HCEC 1CT (cell line): ENCODE results near the gene RRAD.

Experiments used
- DNase-seq: peaks from one replicate; pipeline ENCODE4 v3.0.0-alpha.2; 2017

The RRAD gene

DNA sequence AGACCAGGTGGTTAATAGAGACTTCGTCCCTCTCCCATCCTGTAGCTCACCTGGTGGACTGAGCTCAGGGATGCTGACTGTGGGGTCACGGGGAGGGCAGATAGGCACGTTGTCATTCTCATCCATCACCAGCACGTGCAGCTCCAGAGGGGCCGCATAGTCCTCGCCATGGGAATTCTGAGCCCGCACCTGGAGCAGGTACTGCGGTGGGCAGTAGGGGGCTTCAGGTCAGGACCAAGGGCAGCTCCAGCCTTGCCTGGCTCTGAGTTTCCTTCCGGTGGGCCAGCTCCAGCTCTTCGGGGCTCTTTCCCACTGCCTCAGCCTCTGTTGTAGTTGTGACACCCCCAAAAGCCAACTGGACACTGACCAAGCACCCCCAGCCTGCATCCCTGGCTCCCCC, 12.3 kb downstream of the RRAD start:
- no peak for DNase-seq

DNA sequence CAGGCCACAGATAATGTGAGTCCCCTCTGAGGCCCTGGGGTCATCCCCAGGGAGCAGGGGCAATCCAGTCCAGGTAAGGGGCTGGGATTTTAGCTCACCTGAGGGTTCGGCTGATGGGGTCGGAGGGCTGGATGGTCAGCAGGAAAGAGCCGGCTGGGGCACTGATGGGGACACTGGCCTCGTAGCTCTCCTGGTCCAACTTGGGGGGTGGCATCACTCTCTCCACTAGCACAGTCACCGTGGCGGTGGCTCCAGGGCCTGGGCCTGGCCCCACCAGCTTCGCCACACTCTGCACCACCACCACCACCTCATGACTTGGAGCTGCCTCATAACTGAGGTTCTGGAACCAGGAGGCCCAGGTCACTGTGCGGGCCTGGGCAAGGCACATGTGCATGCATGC, 13.5 kb downstream of the RRAD start:
- no peak for DNase-seq

DNA sequence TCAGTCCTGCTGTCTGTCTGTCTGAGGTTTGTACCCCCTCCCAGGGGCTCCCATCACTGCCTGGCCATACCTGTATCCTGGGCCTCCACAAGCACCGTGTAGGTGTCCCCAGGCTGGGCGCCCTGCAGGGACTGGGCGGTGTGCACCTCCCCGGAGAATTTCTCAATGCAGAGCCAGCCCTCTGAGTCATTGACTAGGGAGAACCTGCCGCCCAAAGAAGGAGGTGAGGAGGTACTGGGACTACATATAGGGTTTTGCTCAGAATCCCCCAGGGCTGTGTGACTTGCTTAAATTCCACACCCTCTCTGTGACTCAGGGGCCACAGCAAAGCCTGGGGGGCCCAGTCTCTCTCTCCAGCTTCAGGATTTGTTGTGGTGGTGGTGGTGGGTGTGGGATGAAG, 14.2 kb downstream of the RRAD start:
- no peak for DNase-seq

DNA sequence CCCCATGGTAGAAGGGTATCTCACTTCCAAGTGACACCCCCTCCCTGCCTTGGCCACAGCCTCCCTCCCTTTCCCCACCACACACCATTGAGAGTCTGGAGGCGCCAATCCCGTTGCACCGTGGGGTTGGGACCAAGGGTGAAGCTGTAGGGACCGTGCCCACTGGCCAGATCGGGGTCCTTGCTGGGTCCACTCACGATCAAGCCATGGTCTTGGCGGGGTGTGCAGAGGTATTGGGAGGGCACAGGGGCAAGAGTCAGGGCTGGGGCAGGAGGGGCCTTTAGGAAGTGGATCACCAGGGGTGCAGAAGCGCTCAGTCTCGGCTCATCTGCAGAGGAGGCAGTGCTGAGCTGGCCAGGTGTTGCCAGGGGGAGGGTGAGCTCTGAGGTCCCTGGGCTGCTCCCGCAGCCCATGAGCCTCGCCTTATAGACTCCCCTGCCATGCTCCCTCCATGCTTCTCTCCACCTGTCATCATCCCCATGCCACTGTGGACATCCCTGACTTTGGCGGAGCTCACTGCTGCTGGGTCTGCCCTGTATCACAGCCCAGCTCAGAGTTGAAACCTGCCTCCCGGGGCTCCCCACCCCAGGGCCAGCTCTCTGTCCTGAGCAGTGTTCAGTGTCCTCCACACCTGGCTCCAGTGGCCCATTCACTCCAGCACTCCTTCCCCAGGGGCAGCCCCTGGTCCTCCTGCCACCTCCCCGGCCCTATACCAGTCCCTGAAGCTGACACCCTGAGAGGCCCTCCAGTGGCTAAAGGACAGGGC, 15.0 kb downstream of the RRAD start:
- no peak for DNase-seq

DNA sequence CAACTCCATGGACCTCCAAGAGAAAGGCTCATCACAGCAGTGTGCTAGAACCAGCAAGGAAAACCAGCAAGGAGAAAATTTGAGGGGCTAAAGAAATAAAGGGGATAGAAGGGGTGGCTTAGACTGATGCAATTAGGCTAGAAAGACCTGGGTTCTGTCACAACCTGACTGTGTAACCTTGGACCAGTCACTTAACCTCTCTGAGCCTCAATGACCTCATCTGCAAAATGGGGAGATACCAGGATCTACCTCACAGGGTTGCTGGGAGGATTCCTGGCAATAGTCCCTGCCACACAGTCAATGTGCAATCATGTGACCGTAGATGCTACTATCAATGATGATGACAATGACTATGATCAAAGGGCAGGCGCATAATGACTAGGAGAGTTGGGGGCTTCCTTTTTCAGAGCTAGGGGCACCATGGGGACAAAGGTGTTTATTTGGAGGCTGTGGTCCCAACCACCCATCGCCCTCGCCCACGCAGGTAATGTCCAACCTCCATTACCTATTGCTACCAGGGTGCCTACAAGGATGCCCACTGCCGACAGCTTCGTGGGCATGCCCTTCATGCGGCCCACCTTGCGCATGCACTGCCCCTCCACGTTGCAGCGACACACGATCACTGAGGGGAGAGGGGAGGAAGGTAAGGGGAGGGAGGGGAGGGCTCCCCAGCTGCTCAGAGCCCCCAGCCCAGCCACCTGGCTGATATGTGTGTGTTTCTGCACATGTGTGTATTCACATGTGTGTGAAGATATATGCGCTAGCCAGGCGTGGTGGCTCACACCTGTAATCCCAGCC, 16.4 kb downstream of the RRAD start:
- DNase-seq: no peak

DNA sequence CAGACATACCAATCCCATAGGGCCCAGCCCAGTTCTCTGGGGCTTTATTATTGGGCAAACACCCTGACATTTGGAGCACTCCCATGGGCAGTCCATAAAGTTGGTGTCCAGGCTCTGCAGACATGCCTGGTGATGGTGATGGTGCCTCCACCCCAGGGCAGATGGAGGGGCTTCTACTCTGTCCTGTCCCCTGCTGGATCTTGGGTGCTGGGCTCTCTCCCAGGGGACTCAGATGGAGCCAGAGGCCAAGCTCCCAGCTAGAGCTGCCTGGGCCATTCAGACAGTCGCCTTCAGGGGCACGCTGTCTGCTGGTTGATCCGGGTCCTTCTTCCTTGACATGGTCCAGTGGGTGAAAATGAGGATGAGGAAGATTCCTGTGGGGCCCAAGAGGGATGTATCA, 17.2 kb downstream of the RRAD start:
- no peak for DNase-seq

DNA sequence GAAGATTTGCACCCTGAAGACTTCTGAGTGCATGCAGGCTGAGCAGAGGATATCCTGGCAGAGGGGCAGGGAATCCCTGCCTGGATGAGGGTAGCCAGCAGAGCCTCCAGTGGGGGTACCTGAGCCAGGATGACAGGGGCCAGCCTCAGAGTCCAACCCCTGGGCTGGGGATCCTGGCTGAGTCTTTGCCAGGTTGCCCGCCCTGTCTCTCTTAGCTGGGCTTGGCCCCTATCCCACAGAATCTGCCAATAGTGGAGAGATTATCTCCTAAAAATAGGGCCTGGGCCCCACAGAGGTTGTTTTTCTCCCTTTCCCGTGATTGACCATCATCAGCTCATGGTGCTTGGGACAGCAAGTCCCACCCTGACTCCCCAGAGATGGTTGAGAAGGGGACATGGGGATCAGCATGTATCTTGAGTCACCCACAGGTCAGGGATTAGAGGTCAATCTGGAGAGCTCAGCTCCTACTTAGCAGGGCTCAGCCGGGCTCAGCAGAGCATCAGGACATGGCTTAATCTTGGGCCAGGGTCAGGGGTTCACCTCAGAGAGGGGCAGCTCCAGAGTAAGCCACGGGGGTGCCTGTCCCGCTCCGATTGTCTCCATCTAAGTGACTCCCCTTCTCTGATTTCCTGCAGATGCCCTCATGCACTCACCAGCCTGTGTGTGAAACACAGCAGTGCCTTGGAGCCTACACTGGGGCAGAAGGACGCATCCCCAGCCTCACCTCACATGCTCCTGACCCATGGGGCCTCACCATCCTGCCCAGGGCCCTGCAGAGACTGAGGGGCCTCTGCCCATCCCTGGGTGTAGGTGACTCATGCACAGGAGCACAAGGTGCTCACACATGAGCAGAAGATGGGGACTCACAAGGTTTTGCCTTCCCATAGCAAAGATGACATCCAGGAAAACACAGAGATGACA, 18.2 kb downstream of the RRAD start:
- DNase-seq: no peak

DNA sequence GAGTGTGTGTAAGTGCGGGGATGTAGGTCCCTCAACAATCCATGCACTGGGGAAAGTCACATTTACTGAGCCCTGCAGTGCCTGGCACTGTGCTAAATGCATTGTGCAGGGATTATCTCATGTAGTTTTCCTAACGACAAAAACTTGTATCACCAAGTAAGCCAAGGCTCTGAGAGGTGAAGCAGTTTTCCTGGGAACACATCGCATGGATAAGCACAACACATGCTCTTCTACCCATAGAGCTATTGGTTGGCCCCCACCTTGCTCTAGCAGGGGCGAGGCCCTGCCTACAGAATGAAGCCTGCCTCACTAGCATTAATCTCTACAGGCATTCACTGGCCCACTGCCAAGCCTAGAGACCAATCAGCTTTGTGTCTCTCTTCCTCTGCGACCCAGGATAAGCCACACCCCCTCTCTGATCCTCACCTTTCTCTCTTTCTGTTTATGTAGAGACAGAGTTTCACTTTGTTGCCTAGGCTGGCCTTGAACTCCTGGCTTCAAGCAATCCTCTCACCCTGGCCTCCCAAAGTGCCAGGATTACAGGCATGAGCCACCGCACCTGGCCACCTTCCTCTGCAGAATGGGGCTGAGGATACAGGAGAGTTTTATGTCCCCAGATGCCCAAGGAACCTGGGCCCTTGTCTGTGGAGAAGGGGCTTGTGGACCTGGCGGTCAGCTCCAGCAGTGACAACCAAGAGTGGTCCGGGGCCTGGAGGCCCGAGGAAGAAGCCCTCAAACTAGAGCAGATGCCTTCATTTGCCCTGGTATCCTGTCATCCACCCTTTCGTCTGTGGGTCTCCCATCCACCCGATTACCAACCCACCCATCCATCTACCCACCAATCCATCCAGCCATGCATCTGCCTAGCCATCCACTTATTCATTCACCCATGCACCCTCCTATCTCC, 19.4 kb downstream of the RRAD start:
- DNase-seq: no peak

DNA sequence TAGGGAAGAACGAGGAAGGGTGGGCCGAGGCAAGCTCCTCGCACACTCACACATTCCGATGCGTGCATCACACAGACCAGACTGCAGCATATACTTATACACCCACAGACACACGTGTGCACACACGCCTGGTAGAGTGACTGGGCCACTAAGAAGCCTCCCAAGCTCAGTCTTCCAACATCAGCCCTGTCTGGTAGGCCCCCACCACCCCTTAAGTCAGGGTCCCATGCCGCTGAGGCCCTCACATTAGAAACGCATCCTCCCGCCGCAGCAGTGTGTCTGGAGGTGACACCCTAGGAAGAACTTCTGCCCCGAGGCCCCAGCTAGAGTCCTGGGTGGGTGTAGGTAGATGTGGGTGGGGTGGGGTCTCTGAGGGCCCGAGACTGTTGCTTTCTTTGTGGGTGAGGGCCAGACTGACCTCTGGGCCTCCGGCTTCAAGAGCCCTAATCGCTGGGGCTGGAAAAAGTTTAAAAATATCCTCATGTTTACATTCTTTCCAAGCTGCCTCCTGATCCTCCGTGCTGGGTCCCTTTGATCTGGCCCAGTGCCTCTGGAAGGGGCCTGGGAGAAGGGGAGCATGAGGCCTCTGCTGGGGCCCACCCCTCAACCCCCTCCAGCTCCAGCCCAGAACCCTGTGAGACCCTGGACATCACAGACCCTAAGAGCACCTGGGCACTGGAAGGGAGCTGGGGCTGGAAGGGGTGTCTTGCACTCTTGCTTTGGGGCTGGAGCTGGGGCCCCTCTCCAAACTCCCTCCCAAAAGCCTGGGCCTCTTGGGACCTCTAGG, 20.3 kb downstream of the RRAD start:
- no peak for DNase-seq

DNA sequence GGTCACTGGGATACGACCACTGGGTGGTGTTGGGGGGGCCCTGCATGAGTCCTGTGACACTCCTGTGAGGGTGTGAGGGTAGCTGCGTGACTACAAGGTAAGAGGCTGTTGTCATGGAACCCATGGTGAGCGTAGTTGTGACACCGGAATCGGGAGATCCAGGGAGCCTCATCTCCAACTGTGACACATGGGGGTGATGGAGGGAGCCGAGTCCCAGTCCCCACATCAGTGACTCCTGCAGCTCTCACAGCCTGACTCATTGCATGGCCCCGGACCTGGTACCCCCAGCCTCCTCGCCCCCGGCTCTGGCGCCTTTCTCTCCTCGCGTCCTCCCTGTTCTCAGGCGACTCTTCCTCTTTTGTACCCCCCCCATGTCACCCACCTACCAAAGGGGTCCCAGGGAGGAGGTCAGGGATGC, 20.9 kb downstream of the RRAD start:
- no peak for DNase-seq

DNA sequence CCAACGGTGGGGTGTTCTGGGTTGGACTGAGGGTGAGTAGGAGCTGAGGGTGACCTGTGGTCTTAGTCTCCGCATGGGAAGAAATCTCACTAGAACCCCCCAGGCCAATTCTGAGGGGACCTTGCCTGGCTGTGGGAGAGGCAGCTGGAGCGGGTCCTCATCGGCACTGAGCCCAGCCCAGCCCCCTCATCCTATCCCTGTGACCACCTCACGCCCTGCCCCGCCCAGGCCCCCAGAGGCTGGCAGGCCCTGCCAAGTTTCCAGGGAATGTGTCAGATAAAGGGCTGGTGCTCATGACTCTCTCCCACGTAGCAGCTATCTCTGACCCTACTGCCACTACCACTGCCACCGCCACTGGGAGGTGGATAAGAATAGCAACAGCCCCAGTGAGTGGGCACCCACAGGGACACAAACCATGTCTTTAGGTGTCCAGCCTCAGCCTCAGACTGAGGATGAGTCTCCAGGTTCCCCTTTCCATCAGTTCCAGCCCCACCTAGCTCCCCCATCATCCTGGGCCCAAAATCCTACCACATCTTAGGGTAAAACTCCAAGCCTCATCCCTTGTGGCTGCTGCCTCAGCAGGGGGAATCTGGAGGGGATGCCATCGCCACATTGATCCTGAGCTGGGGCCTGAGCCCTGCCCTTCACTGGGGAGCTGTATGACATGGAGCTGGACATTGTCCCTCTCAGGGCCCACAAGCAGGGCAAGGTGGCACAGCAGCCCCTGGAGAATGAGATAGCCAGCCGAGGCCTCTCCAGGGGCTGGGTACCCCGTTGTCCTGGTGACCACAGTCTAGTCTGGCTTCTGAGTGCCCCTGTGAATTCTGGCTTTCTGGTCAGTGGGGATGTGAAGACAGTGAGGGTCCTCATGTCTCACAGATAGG, 21.5 kb downstream of the RRAD start:
- DNase-seq: no peak

DNA sequence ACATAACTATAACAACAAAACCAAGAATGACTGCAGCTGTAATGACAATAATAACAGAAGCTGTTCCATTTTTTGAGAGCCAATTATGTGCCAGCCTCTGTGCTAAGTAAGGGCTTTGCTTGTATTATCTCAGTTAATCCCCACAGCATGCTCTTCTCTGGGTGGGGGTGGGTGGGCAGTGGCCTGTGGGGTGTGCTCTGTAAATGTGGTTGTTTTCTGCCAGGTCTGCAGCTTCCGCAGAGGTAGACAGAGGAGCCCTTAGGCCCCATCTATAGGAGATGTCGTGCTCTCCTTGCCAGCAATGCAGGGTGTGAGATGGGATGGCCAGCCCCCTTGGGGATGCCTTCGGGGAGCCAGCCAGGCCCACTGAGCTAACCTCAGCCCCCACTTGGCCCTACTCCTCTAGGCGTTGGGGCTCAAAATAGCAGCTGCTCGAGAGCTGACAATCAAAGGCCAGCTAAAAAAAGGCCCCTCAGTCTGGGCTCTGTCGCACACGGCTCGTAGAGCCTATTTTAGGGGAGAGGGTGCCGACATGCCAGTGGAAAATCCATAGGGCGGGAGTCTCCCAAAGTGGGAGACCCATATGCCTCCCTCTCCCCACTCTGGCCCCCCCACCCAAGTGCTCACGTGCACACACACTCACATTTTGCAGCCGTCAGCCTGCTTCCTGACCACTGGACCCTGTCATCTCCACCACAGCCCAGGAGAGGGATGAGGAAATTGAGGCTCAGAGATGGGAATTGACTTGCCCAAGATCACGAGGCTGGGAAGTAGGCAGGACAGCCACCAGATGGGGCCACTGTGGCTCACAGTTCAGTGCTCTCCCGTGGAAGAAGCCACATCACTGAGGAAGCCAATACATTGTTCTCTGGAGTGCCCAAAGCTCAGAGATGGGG, 22.4 kb downstream of the RRAD start:
- no peak for DNase-seq

DNA sequence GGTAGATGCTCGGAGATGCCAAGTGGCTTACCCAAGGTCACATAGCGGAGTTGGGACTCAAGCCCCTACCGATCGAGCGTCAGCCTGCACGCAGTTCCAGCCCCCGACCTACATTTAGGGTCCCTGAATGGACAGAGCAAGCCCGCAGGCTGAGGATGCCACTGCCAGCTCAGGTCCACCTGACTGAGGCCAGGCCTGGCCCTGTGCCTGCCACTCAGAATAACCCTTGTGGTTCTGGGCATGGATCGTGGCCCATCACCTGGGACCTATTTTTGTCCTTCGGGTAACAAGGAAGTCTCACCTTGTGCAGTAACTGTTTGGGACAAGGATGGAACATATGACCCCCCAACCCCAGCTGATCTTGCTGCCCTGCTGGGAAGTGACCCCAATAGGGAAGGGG, 23.7 kb downstream of the RRAD start:
- no peak for DNase-seq

DNA sequence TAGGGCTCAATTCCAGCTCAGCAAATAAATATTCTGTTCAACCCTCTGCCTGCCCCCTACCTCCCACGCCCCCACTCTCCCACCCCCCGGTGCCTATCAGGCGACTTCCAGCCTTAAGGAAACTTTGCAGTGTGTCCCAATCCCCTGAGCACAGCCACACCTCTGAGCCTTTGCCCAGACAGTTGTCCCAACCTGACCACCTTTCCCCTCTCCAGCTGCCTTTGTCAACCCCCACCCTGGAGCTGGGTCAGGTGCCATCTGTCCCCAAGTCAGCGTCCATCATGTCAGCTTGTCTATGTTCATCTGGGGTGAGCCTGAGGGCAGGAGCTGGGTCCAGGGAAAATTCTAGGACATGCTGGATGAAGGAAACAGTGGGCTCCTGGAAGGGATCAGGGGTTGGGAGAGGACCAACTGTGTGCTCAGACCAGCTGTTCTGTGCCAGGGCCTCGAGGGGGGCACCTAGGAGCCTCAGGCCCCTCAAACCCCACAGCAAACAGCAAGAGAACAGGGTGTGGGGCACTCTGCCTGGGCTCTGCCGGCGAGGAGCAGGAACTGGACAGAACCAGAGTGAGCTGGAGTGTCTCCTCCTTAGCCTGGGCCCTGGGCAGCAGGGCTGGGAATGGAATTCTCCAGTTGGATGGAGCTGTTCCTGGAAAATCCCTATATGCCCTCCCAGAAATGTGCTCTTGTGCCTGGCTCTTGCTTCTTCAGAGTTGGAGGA, 24.5 kb downstream of the RRAD start:
- no peak for DNase-seq

DNA sequence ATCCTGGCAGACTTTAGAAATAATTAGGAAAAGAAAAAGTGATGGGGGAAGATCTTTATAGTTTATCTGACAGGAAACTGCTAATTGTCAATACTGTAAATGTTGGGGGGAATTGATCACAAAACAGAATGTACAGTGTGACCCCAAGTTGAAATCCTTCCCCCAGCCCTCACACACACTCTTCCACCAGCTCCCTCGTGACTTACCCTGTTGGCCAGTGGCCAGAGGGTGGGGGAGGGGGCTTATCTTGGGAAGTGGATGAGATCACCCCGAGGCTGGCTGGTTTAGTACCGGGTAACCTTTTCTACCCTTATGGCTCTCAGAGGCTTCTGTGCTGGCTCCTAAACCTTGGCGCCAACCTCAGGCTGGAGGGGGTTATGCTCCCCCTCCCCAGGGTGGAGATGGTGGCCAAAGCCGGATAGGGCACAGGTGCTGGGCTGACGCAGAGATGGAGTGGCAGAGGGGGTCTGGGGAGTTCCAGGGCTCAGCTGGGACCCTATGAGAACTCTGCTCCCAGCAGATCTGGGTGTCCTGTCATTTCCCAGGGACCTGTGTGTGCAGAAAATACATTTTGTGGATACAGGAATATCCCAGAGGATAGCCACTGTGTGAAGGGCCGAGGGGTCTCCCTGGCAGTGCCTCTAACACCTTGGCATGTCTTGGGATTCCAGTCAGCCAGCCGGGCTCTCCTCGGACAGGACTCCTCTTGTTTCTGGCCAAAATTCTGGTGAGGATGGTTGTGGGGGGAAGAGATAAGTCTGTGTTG, 25.2 kb downstream of the RRAD start:
- peak; percentile 62 for DNase-seq

DNA sequence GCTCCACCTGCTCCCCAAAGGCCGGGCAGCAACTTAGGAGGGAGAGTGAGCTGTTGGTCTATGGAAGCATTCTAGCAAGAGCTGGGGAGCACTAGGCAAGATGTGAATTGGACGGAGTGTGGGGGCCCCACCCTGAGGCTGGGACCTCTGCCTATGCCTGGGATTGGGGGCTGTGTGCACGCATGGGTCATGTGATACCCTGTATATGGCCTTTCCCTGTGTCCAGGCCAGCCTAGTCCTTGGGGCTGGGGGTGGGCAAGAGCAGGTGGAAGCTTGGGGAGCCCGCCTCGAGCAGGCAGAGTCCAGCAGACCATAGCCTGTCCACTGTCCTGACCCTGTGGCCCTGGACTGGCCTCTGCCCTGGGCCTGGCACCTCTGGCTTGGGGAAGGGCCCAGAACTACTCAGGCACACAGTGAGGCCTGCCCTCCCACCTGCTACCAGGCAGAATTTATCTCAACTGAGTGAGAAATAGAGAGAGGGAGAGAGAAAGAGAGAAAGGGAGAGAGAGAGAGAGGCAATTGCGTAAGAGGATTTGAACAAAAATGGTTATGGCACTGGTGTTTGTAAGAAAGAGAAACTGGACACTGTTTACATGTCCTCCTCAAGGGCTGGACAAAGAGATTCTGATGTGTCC, 25.9 kb downstream of the RRAD start:
- peak; percentile 64 for DNase-seq

DNA sequence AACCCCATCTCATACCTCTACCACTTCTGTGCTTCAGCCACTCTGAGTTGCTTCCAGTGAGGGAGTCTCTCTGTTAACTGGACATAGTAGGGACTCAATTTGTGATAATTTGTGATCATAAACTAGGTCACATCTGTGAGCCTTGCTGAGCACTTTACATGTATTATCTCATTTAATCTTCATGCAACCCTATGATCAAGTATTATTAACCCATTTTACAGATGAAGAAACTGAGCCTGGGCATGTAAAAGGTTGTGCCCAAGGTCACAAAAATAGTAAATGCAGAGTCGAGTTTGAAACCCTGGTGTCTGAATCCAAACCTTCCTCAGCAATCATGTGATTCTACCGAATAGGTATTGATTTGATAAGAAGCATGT, 26.4 kb downstream of the RRAD start:
- DNase-seq: no peak
